ENCODE measurements around the gene PBRM1. TPM values are rescaled to one million over a fixed set of nuclear protein-coding genes. Genes with fewer than 3 reads are reported as not detected.

The PBRM1 gene
- total and polyA plus RNA-seq, 8 donors: 6.0 to 130 (median 64.9) TPM

DNA sequence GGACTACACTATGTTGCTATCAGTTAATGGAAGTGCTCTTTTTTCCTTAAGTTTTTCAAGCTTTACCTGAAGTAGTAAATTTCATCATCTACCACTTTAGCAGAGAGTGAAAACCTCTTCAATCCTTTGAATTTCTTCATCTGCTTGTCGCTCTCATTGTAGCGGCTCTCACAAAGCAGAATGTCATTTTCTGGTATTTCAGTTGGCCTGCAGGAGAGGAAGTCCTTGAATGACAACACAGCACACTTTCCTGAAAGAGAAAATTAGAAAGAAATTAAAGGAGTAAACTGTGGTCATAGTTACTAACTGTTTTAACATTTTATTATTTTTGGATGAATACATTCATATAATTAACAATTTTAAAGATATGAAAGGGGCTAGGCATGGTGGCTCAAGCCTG is 121.7 kb downstream of the PBRM1 start:
- no peaks in the 10 kb centered on the region for H3K27me3 ChIP-seq
- no peak overlapping the region for H3K27ac ChIP-seq
- intact Hi-C loops (cut with DNase I; ENCODE audit: low total_unique reads): no loop called here
- H3K4me3 ChIP-seq: no peak overlapping the region
- H3K9me3 ChIP-seq: no peaks in the 10 kb centered on the region
- no peaks in the 10 kb centered on the region for H3K4me1 ChIP-seq
- WGBS, 5 donors: 80 to 99% (median 95%) methylated on average over 2 of the region's 2 CpGs
- TF ChIP-seq POLR2A (IDR thresholded peaks at IDR 0.05): no peak
- no peak for TF ChIP-seq EP300 (IDR thresholded peaks at IDR 0.05)
- TF ChIP-seq POLR2AphosphoS5 (IDR thresholded peaks at IDR 0.05): no peak
- TF ChIP-seq, protein P1, sequence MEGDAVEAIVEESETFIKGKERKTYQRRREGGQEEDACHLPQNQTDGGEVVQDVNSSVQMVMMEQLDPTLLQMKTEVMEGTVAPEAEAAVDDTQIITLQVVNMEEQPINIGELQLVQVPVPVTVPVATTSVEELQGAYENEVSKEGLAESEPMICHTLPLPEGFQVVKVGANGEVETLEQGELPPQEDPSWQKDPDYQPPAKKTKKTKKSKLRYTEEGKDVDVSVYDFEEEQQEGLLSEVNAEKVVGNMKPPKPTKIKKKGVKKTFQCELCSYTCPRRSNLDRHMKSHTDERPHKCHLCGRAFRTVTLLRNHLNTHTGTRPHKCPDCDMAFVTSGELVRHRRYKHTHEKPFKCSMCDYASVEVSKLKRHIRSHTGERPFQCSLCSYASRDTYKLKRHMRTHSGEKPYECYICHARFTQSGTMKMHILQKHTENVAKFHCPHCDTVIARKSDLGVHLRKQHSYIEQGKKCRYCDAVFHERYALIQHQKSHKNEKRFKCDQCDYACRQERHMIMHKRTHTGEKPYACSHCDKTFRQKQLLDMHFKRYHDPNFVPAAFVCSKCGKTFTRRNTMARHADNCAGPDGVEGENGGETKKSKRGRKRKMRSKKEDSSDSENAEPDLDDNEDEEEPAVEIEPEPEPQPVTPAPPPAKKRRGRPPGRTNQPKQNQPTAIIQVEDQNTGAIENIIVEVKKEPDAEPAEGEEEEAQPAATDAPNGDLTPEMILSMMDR (IDR thresholded peaks at IDR 0.05): no peak
- peaks cover 28 to 91% (median 76%) of the 10 kb centered on the region in 4 donors for H3K36me3 ChIP-seq
- no peak for DNase-seq

DNA sequence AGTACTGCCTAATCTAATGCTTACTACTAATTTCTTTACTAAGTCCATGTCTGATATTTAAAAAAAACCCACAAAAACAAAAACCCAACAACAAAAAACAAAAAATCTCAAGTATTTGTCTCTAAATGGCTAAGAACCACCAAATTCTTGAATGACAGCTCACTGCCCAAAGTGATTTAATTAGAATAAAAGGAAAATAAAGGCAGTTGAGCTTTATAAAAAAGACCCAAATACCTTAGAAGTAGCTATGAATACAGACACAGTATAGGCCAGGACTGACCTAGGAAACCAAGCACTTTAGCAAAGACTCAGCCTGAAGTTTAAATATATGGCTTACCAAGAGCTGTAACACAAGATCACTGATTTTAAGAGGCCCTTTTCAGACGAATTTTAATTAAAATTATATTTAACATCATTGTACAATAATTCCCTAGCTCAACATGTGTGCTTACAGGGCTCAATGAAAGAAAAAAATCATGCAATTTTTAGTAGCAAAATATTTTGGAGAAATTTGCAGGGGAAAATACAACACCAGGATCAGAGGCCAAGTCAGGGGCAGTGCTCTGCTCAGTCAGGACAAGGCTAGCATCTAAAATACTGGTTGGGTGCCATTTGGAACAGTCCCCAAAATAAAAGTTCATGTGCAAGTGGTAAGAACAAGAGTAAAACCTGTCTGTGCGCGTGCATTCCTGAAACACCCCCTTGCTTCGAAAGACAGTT is 124.5 kb downstream of the PBRM1 start:
- Histone ChIP-seq H3K27me3 (no peaks in the 10 kb centered on the region), H3K27ac (no peak overlapping the region), H3K4me1 (peaks cover 0 to 15% (median 2%) of the 10 kb centered on the region in 4 donors), H3K9me3 (no peaks in the 10 kb centered on the region), H3K36me3 (peaks cover 31 to 98% (median 91%) of the 10 kb centered on the region in 4 donors), H3K4me3 (no peak overlapping the region)
- intact Hi-C loops (cut with DNase I; ENCODE audit: low total_unique reads): no loop called here
- WGBS, 5 donors: 72 to 78% (median 76%) methylated on average over 4 of the region's 4 CpGs
- no peak for DNase-seq
- no peak for TF ChIP-seq POLR2AphosphoS5 (IDR thresholded peaks at IDR 0.05)
- TF ChIP-seq POLR2A (IDR thresholded peaks at IDR 0.05): no peak
- TF ChIP-seq EP300 (IDR thresholded peaks at IDR 0.05): no peak
- TF ChIP-seq, protein P1 (IDR thresholded peaks at IDR 0.05): no peak

DNA sequence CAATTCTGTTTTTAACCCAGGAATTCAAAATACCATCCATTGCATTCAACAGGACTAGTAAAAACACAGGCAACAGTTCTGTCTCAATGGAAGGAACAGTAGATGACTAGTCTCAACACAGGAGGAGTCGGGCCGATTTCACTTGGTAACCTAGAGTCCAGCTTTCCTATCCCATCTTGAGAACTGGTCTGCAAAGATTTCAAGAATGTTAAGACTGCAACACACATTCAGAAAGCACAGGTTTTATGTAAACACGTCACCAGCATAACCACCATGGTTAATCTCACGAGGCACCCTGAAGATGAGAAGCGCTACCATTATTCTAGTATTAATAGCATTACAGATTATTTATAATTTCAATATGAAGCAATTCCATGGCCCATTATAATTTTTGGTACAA is 127.3 kb downstream of the PBRM1 start:
- Histone ChIP-seq H3K9me3 (no peaks in the 10 kb centered on the region), H3K4me3 (no peak overlapping the region), H3K27ac (no peak overlapping the region), H3K36me3 (peaks cover 36 to 96% (median 88%) of the 10 kb centered on the region in 4 donors), H3K27me3 (no peaks in the 10 kb centered on the region), H3K4me1 (peaks cover 0 to 22% (median 2%) of the 10 kb centered on the region in 4 donors)
- intact Hi-C loops (cut with DNase I; ENCODE audit: low total_unique reads): no loop called here
- DNase-seq: no peak
- TF ChIP-seq POLR2A (IDR thresholded peaks at IDR 0.05): no peak
- no peak for TF ChIP-seq EP300 (IDR thresholded peaks at IDR 0.05)
- TF ChIP-seq POLR2AphosphoS5 (IDR thresholded peaks at IDR 0.05): no peak
- TF ChIP-seq, protein P1 (IDR thresholded peaks at IDR 0.05): no peak
- WGBS, 5 donors: 78 to 98% (median 94%) methylated on average over 5 of the region's 5 CpGs

DNA sequence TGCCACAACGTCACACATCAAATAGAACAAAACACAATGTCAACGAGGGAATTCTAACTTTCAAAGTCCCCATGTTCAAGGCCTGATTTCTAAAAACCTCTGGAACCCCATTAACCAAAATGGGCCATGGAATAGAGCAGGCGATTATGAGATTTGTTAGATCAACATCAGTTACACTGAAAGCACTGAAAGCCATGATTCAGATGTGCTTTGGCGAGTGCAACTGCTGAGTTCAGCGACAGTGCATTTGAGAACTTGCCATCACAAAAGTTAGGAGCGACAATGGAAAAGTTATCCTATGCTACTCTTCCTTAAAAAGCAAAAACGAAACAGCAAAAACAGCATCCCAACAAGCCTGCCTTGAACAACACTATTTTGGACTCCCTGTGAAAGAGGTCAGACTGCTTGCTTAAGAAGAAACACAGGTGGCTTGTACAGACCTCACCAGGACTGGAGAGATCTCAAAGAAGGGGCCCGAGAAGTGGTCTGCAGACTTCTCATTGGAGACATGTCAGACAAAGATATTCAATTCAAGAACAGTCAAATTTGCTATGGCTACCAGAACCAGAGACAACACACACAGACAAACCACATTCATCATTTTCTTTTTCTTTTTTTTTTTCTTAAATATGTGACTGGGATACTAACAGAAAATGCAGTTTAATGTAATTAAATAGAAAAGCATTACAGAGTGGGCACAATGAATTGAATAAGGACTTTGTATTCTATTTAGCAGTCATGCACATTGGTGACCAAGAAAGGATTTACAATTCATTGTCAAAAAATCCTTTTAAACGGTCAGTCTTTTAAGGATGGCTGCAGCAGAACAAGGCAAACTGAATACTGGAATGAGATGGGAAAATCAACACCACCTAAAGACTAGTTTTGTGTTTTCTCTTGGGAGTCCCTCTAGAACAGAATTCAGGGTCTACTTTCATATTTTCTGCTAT is 128.4 kb downstream of the PBRM1 start:
- no peak for DNase-seq

More for the DNA sequence above, 128.4 kb downstream of the PBRM1 start:
- H3K27ac ChIP-seq: no peak overlapping the region
- H3K36me3 ChIP-seq: peaks cover 30 to 96% (median 88%) of the 10 kb centered on the region in 4 donors
- H3K9me3 ChIP-seq: no peaks in the 10 kb centered on the region
- H3K4me3 ChIP-seq: no peak overlapping the region
- 82 to 86% (median 84%) methylated on average over 9 of the region's 9 CpGs for WGBS, 5 donors
- no peaks in the 10 kb centered on the region for H3K27me3 ChIP-seq
- H3K4me1 ChIP-seq: peaks cover 0 to 22% (median 2%) of the 10 kb centered on the region in 4 donors
- TF ChIP-seq POLR2AphosphoS5 (IDR thresholded peaks at IDR 0.05) (no peak), POLR2A (IDR thresholded peaks at IDR 0.05) (no peak)
- intact Hi-C loops (cut with DNase I; ENCODE audit: low total_unique reads): no loop called here

All from stomach (tissue), 9 donors.